Prostate gland (tissue), 2 donors: ENCODE data around the gene INPP4B.
"Not testable (repeated sequence)": the region's sequence is repeated elsewhere in the genome, so short reads cannot be mapped to it uniquely, and the experiment has no call there.

Experiments
- POLR2A ChIP-seq: fragments of 450-650 bp; IDR thresholded peaks from one replicate; pipeline ENCODE4 v1.6.1; 2016; ENCODE audit warnings: antibody characterized with exemption, mild to moderate bottlenecking
- TF ChIP-seq, protein P1 (sequence below), 4 experiments: fragments of 200-600 bp in 2 of 4; fragments of 450-650 bp in 2 of 4; sonication (generic) in 2 of 4; IDR thresholded peaks; 1 replicate in 3 of 4; 2 replicates in 1 of 4; pipeline ENCODE4 v1.5.1; 2016 to 2019; ENCODE audit warnings: antibody characterized with exemption in 4 of 4, mild to moderate bottlenecking in 2 of 4, moderate library complexity in 2 of 4

DNA sequence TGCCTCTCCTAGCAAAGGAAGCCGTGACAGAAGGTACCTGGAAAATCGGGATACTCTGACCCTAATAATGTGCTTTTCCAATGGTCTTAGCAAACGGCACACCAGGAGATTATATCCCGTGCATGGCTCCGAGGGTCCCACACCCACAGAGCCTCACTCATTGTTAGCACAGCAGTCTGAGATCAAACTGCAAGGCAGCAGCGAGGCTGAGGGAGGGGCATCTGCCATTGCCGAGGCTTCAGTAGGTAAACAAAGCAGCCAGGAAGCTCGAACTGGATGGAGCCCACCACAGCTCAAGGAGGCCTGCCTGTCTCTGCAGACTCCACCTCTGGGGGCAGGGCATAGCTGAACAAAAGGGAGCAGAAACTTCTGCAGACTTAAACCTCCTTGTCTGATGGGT, 779.5 kb downstream of the INPP4B start:
- TF ChIP-seq, protein P1, sequence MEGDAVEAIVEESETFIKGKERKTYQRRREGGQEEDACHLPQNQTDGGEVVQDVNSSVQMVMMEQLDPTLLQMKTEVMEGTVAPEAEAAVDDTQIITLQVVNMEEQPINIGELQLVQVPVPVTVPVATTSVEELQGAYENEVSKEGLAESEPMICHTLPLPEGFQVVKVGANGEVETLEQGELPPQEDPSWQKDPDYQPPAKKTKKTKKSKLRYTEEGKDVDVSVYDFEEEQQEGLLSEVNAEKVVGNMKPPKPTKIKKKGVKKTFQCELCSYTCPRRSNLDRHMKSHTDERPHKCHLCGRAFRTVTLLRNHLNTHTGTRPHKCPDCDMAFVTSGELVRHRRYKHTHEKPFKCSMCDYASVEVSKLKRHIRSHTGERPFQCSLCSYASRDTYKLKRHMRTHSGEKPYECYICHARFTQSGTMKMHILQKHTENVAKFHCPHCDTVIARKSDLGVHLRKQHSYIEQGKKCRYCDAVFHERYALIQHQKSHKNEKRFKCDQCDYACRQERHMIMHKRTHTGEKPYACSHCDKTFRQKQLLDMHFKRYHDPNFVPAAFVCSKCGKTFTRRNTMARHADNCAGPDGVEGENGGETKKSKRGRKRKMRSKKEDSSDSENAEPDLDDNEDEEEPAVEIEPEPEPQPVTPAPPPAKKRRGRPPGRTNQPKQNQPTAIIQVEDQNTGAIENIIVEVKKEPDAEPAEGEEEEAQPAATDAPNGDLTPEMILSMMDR (IDR thresholded peaks at IDR 0.05): not testable (repeated sequence)
- not testable (repeated sequence) for TF ChIP-seq POLR2A
